Right ventricle myocardium superior (tissue), 1 donor: ENCODE measurements around the gene GPR146. TPM values are rescaled to one million over a fixed set of nuclear protein-coding genes. Genes with fewer than 3 reads are reported as not detected.
"Not testable (repeated sequence)": the region's sequence is repeated elsewhere in the genome, so short reads cannot be mapped to it uniquely, and the experiment has no call there.

Experiments
- ATAC-seq: fragments of 200-7000 bp; cut with Tn5 transposase; one replicate; pipeline ENCODE4 v1.9.1; 2020; ENCODE audit warnings: mild to moderate bottlenecking; ENCODE audit not compliant: poor library complexity
- DNase-seq: peaks from one replicate; pipeline ENCODE4 v3.0.0-alpha.2; 2020
- intact Hi-C: fragments of 100-400 bp; cut with DNase I; formaldehyde crosslinking; loops from one replicate; pipeline ENCODE4 v1.11.2; 2022
- long read RNA-seq: library from polyadenylated mRNA; unstranded; transcript quantifications from one replicate; pipeline ENCODE4 v2.0.0, GENCODE V29; 2021
- total RNA-seq: library from RNA; stranded (reverse); fragmentation: NEBNext Ultra II Directional; extraction: Animal tissue kit (Norgen Biotek cat#: 25700); gene quantifications from one replicate; pipeline ENCODE4 v1.2.1, GENCODE V29; 2021
- donor health status: DM: no; HTN: yes; CAD: no; lungs with severe emphysema.

GPR146 gene
- total RNA-seq = 26.3 TPM
- long read RNA-seq, transcript GPR146-201 (2 exons, 1,969 nt) = major isoform, 36 of 113 reads
- long read RNA-seq, transcript GPR146-203 (2 exons, 1,053 nt) = minor isoform, 9 of 113 reads
- long read RNA-seq, transcript GPR146-205 (2 exons, 534 nt) = minor isoform, 18 of 113 reads
- long read RNA-seq, partial matches to known transcripts = 6 of 113 reads
- long read RNA-seq, other reads (novel, unspliced or antisense) = 44 of 113 reads

GRCh38 chr7:1044189-1045068 lies at the start of gene GPR146:
Gene GPR146, plus strand, starts transcription at chr7:1044546. Its CDS starts 12,970 bp downstream, at chr7:1057516.
- intact Hi-C loops = no loop called here
- ATAC-seq = peak; percentile 96
- peak; percentile 98 for DNase-seq

DNA sequence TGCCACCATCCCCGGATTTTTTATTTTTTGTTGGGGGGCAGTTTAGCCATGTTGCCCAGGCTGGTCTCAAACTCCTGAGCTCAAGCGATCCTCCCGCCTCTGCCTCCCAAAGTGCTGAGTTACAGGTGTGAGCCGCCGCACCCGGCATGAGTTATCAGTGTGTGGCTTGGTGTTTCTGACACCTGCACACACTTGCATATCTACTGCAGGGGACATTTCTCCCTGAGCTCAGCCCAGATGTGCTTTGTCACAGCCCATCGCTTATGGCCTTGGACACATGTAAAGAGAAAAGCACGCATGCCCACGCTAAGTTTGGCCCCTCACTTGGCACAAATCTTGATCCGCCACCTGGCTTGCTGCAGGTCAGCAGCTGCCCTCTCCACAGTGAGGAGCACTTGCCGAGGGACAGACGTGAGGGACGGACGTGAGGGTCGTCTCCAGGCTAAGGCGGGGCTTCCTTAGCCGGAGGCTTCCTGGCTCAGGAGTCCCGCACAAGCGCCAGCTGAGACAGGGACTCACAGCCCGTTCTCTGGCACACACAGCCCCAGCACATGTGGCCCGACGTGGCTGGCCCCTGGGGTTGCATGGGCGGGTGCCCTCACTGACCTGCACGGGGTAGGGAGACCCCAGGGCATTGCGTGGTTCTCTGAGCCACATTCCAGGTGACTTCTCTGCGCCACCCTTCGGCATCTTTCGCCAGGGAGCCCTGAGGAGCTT lies 49.6 kb upstream of the GPR146 start:
- intact Hi-C loops = no loop called here
- ATAC-seq (no peak), DNase-seq (no peak)

DNA sequence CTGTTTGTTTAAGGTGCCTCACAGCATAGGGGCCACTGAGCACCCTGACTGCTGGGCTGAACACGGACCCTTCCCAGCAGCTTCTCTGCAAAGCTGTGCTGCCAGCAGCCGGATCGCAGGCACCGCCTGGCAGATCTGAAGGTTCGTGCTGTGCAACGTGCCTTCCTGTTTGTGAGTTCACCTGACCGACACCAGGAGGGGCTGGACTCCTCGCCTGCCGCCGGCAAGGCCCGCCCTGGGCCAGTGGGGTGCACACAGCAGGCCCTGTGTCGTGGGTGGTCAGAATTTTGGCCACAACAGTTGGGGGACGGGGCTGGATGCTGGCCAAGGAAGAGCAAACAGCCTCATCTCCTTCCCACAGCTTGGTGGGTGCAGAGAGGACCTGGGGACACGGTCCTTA lies 48.8 kb upstream of the GPR146 start:
- intact Hi-C loops = no loop called here
- DNase-seq (no peak), ATAC-seq (no peak)

DNA sequence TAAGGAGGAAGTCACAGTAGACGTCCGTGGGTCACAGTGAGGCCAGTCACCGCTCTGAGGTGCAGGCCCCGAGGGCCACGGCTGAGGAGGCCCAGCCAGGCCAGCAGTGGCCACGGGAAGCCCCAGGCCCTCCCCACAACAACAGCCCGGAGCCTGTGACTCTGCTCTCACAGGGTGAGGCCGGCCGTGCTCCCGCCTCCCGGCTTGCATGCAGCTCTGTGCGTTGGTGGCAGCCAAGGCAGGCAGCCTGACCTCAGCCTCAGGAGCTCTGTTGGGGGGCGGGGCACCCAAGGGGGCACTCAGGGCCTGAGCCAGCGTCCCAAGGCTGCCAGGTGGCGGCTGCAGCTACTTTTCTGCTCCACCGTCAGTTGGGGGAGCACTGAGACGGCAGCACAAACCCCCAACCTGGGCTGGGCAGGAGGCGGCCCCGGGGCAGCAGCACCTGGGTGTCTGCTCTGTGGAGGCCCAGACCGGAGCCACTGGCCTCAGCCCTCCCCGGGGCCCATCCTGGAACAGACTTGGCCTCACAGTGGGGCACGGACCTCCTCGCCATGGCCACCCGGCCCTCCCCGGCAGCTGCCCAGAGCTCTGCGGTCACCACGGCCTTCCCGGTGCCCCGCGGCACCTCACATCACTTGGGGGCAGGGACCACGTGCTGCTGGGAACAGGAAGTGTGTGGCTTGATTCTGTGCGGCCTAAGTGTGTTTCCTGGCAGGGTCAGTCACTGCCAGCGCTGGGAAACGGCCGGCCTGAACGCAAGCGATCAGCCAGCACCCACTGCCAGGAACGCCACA lies 48.1 kb upstream of the GPR146 start:
- intact Hi-C loops = no loop called here
- ATAC-seq (no peak), DNase-seq (no peak)

- no peak for ATAC-seq
- intact Hi-C loops = no loop called here
- DNase-seq = no peak
Measured at GRCh38 chr7:997404-998395, 46.6 kb upstream of the GPR146 start.

DNA sequence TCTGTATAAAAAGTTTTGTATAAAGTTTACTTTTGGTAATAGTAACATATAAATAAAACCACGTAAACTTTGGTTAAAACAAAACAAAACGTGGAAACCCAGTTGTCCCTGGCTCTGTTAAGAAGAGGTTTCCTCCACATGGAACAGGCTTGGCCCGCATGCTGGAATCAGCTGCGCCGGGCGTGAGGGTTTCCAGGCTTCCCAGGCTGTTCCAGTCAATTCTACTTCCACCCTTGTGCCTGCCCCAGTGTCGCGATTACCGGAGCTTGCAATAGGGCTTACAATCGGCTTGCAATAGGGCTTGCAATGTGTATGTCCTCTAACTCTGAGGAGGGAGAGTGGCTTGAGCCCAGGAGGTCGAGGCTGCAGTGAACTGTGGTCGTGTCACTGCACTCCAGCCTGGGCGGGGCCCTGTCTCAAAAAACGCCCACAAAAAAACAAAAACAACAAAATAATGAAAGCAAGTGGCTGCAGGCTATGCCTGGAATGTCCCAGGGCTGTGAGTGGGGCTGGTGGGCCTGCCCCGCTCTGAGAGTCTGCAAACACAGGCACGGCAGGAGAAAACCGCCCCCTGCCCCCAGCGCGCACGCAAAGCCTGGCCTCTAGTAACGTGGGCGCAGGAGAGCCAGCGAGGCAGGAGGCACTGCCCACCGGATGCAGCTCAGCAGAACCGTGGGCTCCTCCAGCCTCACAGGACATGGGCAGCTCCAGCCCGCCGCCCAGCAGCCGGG lies 45.0 kb upstream of the GPR146 start:
- no peak for ATAC-seq
- intact Hi-C loops = no loop called here
- DNase-seq = no peak

DNA sequence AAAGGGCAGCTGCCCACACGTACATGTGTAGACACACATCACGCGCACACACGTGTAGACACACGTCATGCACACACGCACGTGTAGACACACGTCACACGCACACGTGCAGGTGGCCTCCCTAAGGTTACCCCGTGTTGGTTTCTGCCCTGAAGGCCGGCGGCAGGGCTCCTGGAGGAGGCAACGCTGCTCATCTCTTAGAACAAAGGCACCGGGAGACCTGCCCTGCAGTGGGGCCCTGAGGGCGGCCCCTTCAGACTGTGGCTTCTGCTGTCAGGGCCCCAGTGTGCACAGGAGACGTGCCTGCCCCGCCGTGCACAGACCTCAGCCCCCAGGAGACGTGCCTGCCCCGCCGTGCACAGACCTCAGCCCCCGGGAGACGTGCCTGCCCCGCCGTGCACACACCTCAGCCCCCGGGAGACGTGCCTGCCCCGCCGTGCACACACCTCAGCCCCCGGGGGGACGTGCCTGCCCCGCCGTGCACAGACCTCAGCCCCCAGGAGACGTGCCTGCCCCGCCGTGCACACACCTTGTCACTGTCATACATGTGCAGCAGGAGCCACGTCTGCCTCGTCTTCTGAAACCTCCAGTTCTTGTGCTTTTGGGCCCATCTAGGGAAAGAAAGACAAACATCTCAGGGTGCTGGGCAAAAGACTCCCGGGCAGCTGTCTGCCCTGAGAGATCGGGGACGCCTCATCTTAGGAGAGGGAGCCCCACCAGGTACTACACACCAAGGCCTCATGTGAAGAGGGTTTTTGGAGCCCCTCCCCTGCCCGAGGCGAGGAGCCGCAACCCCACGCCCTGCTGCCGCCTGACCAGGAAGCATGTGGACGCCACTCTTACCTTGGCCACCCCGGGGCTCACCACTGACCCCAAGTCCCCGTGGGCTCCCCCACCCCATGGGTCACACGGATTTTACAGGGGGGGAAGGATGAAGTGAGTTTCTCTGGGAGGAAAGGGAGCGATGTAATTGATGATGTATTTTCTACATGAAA lies 44.1 kb upstream of the GPR146 start:
- intact Hi-C loops = no loop called here
- ATAC-seq (no peak), DNase-seq (no peak)

DNA sequence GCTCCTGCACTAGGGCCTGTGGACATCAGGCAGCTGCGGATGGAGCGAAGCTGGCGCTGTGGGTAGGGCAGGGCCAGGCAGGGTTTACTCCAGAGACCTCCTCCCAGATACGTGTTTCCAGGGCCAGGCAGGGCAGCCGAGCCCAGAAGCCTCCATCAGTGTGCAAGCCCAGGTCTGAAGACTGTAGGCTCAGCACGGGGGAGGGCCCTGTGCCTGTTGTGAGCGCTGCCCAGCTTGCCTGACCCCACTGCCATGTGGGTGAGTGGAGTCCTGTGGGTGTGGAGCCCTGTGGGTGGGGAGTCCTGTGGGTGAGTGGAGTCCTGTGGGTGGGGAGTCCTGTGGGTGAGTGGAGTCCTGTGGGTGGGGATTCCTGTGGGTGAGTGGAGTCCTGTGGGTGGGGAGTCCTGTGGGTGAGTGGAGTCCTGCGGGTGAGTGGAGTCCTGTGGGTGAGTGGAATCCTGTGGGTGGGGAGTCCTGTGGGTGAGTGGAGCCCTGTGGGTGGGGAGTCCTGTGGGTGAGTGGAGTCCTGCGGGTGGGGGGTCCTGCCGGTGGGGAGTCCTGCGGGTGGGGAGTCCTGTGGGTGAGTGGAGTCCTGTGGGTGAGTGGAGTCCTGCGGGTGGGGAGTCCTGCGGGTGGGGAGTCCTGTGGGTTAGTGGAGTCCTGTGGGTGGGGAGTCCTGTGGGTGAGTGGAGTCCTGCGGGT lies 43.1 kb upstream of the GPR146 start:
- intact Hi-C loops, DNase-seq, ATAC-seq: not testable (repeated sequence)

- intact Hi-C loops, ATAC-seq, DNase-seq: not testable (repeated sequence)
Measured at GRCh38 chr7:1002026-1002425, 42.3 kb upstream of the GPR146 start.

DNA sequence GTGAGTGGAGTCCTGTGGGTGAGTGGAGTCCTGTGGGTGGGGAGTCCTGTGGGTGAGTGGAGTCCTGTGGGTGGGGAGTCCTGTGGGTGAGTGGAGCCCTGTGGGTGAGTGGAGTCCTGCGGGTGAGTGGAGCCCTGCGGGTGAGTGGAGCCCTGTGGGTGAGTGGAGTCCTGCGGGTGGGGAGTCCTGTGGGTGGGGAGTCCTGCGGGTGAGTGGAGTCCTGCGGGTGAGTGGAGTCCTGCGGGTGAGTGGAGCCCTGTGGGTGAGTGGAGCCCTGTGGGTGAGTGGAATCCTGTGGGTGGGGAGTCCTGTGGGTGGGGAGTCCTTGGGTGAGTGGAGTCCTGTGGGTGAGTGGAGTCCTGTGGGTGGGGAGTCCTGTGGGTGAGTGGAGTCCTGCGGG lies 41.9 kb upstream of the GPR146 start:
- DNase-seq, intact Hi-C loops, ATAC-seq: not testable (repeated sequence)

GRCh38 chr7:1004018-1004852 lies 40.1 kb upstream of the GPR146 start:
- intact Hi-C loops = no loop called here
- no peak for DNase-seq
- no peak for ATAC-seq

DNA sequence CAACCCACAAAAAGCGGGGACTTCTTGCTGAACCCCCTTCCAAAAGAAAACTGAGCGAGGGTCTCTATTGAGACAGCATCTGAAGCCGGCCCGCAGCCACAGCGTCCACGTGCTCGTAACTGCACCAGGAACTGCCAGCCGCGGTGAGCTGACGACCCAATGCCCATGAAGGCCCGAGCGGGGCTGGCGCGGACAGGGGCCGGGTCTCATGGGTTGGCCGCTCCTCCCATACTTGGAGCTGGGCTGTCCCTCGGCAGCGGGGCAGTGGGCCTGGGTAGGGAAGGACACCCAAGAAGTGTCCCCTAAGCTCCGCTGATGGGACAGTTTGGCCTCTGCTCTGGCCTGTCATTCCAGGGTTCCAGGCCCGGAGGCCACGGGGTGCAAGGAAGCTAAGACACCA lies 39.0 kb upstream of the GPR146 start:
- DNase-seq (no peak), ATAC-seq (no peak)
- intact Hi-C loops = no loop called here

GRCh38 chr7:1007901-1008300 lies 36.4 kb upstream of the GPR146 start:
- DNase-seq = no peak
- ATAC-seq = no peak
- intact Hi-C loops = no loop called here

DNA sequence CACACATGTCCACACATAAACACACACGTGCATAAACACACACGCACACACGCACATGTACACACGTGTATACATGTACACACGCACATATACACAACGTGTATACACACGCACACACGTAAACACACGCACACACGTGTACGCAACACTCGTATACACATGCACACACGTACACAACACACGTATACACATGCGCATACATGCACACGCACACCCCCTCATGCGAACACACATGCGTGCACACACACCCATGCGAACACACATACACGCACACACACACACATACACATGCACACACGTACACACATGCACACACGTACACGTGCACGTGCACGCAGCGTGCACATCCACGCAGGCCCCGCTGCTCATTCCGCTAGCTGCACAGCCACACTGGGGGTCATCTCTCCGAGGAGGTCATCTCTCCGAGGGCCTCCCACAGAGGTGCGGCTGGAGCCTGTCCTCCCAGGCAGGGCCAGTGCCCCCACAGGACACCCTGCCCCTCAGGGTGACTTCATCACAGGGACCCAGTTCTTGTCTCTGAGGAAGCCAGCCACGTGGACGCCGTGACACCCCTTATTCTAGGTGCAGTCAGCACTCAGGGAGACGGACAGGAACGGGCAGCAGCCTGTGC lies 35.5 kb upstream of the GPR146 start:
- intact Hi-C loops = no loop called here
- ATAC-seq (no peak), DNase-seq (no peak)
